ENCODE data around the gene NOS3.
A peak's percentile ranks its signal among the peaks of the same experiment; 100 is the strongest.

NOS3 gene

GRCh38 chr7:150974468-150975391 is 16.1 kb upstream of the NOS3 start:
- Histone ChIP-seq H3K36me3 (replicated peaks) (no peaks in the 10 kb centered on the region; the same call in none of the 2 replicates), H3K27me3 (ENCODE audit: low read depth) (peaks cover 4% of the 10 kb centered on the region), H3K9me3 (no peaks in the 10 kb centered on the region), H3K4me1 (peaks cover 31% of the 10 kb centered on the region), H3K4me3 (peak overlapping the region; percentile 50)
- DNase-seq (ENCODE audit: low spot score in 2 of 2), result peak in 1 of 2 experiments; percentile 79
- in situ Hi-C loops (cut with MboI; ENCODE audit: low sequenced_read_pairs), result no loop called here

DNA sequence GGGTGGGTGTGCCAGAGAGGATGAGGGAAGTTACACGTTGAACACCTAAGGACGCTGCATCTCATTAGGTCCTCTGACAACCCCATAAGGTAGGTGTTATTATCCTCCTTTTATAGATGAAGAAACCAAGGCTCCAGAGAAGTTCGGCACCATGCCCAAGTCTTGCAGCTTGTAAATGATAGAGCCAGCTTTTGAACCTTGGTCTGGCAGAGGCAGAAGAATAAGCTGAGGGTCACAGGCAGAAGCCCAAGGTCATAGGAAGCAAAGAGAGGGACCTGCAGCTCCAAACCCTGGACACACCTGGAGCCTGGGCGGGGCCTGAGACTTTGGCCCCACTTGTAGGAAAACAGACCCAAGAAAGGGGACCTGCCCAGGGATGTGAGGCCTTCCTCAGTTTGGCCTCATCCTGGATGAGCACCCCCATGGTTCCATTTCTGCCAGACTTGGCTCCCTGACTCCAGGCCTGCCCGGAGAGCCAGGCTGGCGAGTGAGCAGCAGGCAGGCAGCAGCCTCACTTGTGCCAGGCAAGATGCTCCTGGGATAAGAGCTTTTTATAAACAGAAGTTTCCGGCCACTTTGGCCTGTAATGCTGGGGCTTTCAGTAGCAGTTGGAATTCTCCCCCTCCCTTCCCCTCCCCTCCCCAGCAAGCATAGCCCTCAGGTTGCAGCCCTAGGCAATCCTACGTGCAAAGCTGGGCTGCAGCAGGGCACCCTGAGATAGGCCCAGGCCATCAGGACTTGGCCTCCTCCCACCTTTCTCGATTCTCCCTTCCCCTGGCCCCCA is 15.1 kb upstream of the NOS3 start:
- H3K9me3 ChIP-seq, result no peaks in the 10 kb centered on the region
- peak overlapping the region; percentile 50 for H3K4me3 ChIP-seq
- peaks cover 14% of the 10 kb centered on the region for H3K27me3 ChIP-seq (ENCODE audit: low read depth)
- in situ Hi-C loops (cut with MboI; ENCODE audit: low sequenced_read_pairs), result no loop called here
- DNase-seq (ENCODE audit: low spot score in 2 of 2), result no peak
- H3K4me1 ChIP-seq, result peaks cover 31% of the 10 kb centered on the region
- H3K36me3 ChIP-seq (replicated peaks), result no peaks in the 10 kb centered on the region; the same call in none of the 2 replicates

- H3K36me3 ChIP-seq (replicated peaks), result no peaks in the 10 kb centered on the region; the same call in none of the 2 replicates
- H3K4me1 ChIP-seq, result peaks cover 31% of the 10 kb centered on the region
- peaks cover 24% of the 10 kb centered on the region for H3K27me3 ChIP-seq (ENCODE audit: low read depth)
- in situ Hi-C loops (cut with MboI; ENCODE audit: low sequenced_read_pairs), result no loop called here
- DNase-seq (ENCODE audit: low spot score in 2 of 2), result peak; percentile 15 to 72
- no peaks in the 10 kb centered on the region for H3K9me3 ChIP-seq
- peak overlapping the region; percentile 36 for H3K4me3 ChIP-seq
Observed at GRCh38 chr7:150976529-150977381, 14.1 kb upstream of the NOS3 start.

GRCh38 chr7:150977382-150978125 is 13.3 kb upstream of the NOS3 start:
- H3K4me1 ChIP-seq, result peaks cover 31% of the 10 kb centered on the region
- H3K27me3 ChIP-seq (ENCODE audit: low read depth), result peaks cover 28% of the 10 kb centered on the region
- H3K36me3 ChIP-seq (replicated peaks), result no peaks in the 10 kb centered on the region; the same call in none of the 2 replicates
- peak overlapping the region; percentile 36 for H3K4me3 ChIP-seq
- H3K9me3 ChIP-seq, result no peaks in the 10 kb centered on the region
- DNase-seq (ENCODE audit: low spot score in 2 of 2), result peak in 1 of 2 experiments; percentile 58
- in situ Hi-C loops (cut with MboI; ENCODE audit: low sequenced_read_pairs), result no loop called here

DNA sequence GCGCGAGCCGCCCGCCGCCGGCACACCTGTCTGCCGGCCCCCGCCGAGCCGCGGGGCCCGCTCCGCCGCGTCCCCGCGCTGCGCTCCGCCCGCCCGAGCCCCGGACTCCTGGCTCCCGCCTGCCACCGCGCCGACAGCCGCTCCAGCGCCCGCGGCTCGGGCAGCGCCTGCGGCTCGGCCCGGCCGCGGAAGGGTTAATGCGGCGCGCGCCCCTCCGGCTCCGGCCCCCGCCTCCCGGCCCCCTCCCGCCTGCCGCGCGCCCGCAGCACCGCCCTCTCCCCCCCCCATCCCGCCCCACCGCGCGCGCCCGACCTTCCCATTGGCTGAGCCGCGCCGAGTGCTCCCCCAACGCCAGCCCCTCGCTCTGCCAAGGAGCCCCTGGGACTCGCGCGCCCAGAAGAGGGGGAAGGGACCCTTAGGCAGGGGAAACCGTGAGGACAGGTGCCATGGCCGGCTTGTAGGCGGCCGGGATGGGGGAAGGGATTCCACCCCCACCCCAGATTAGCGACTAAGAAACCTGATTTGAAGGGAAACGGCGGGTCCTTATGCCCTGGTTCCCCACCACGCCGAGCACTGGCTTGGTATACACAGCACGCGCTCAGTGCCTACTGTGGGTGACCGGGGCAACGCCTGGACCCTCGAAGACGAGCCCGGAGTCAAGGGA is 12.6 kb upstream of the NOS3 start, which contains the start of gene KCNH2:
Gene KCNH2 (minus strand): TSS at position 196 of the 664 bp plus-strand sequence. CDS start 408 bp downstream, outside the sequence.
- in situ Hi-C loops (cut with MboI; ENCODE audit: low sequenced_read_pairs), result no loop called here
- Histone ChIP-seq H3K36me3 (replicated peaks) (no peaks in the 10 kb centered on the region; the same call in none of the 2 replicates), H3K4me3 (peak within 1 kb of the TSS; percentile 38), H3K4me1 (peaks cover 31% of the 10 kb centered on the region), H3K27me3 (ENCODE audit: low read depth) (peaks cover 32% of the 10 kb centered on the region), H3K9me3 (no peaks in the 10 kb centered on the region)
- peak; percentile 75 to 88 for DNase-seq (ENCODE audit: low spot score in 2 of 2)

DNA sequence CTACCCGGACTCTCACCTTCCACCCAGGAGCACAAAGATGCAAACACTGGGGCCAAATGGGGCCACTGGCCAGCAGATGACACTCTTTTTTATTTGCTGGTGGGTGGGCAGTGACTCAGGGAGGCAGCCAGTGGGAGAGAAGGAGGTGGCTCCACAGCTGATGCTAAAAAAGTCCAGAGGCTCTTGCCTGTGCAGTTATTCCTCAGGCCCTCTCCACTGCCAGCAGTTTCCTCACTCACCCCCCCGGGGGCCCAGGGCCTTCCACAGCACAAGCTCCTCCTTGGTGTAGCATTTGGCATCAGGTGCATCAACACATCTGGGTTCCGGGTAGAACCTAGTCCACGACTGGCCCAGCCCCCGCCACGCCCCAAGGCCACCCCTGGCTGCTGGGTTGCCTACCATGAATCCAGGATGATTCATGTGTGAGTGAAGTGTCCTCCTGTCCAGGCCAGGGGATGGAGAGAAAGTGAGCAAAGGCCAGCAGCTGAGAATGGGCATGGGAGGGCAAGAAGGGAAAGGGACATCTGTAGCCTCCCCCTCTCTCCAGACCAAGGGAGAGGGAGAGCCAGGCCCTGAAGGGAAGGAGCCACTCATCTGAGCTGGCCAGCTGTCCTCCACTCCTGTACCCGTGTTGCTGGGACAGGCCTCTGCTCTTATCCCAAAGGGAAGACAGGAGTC is 11.0 kb upstream of the NOS3 start:
- Histone ChIP-seq H3K9me3 (no peaks in the 10 kb centered on the region), H3K36me3 (replicated peaks) (no peaks in the 10 kb centered on the region; the same call in none of the 2 replicates), H3K4me1 (peaks cover 29% of the 10 kb centered on the region), H3K27me3 (ENCODE audit: low read depth) (peaks cover 40% of the 10 kb centered on the region), H3K4me3 (no peak overlapping the region)
- in situ Hi-C loops (cut with MboI; ENCODE audit: low sequenced_read_pairs), result loop anchor here (10.0 kb wide), 1 partner anchor 535 kb away; no protein-coding TSS in a partner anchor
- no peak for DNase-seq (ENCODE audit: low spot score in 2 of 2)

GRCh38 chr7:150980663-150981062 is 10.2 kb upstream of the NOS3 start:
- Histone ChIP-seq H3K27me3 (ENCODE audit: low read depth) (peaks cover 40% of the 10 kb centered on the region), H3K4me3 (no peak overlapping the region), H3K36me3 (replicated peaks) (no peaks in the 10 kb centered on the region; the same call in none of the 2 replicates), H3K4me1 (peaks cover 24% of the 10 kb centered on the region), H3K9me3 (no peaks in the 10 kb centered on the region)
- in situ Hi-C loops (cut with MboI; ENCODE audit: low sequenced_read_pairs), result loop anchor here (10.0 kb wide), 1 partner anchor 536 kb away; no protein-coding TSS in a partner anchor
- no peak for DNase-seq (ENCODE audit: low spot score in 2 of 2)

- in situ Hi-C loops (cut with MboI; ENCODE audit: low sequenced_read_pairs), result loop anchor here (10.0 kb wide), 1 partner anchor 537 kb away; no protein-coding TSS in a partner anchor
- Histone ChIP-seq H3K27me3 (ENCODE audit: low read depth) (peaks cover 40% of the 10 kb centered on the region), H3K4me1 (peaks cover 15% of the 10 kb centered on the region), H3K36me3 (replicated peaks) (no peaks in the 10 kb centered on the region), H3K9me3 (no peaks in the 10 kb centered on the region), H3K4me3 (no peak overlapping the region)
- no peak for DNase-seq (ENCODE audit: low spot score in 2 of 2)
Observed at GRCh38 chr7:150981644-150982043, 9.2 kb upstream of the NOS3 start.

GRCh38 chr7:150982351-150982750 is 8.5 kb upstream of the NOS3 start:
- in situ Hi-C loops (cut with MboI; ENCODE audit: low sequenced_read_pairs), result loop anchor here (10.0 kb wide), 1 partner anchor 538 kb away; no protein-coding TSS in a partner anchor
- no peaks in the 10 kb centered on the region for H3K9me3 ChIP-seq
- H3K36me3 ChIP-seq (replicated peaks), result no peaks in the 10 kb centered on the region
- no peak overlapping the region for H3K4me3 ChIP-seq
- H3K27me3 ChIP-seq (ENCODE audit: low read depth), result peaks cover 40% of the 10 kb centered on the region
- DNase-seq (ENCODE audit: low spot score in 2 of 2), result no peak
- H3K4me1 ChIP-seq, result peaks cover 9% of the 10 kb centered on the region

DNA sequence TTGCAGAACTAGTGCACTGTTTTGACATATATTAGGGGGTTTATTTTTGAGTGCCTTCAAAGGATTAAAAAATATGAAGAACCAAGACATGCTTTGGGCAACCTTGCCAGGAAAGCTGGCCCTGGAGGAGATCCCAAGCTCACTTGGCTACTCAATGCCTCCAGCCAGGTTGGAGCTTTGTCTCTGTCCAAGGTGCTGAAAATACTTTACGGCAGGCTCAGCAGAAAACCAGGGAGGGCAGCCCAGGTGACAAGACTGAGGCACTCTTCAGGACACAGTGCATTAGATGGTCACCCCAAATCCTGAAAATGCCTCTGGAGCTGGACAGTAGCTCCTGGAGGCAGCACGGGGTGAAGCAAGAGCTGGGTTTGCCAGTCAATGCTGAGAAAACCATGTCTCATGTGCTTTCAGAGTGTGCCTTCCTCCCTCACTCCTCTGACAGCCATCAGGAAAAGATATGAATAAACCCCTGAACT is 6.9 kb upstream of the NOS3 start:
- Histone ChIP-seq H3K9me3 (no peaks in the 10 kb centered on the region), H3K27me3 (ENCODE audit: low read depth) (peaks cover 44% of the 10 kb centered on the region), H3K36me3 (replicated peaks) (no peaks in the 10 kb centered on the region), H3K4me1 (peaks cover 2% of the 10 kb centered on the region), H3K4me3 (no peak overlapping the region)
- in situ Hi-C loops (cut with MboI; ENCODE audit: low sequenced_read_pairs), result loop anchor here (10.0 kb wide), 1 partner anchor 539 kb away; no protein-coding TSS in a partner anchor
- peak in 1 of 2 experiments; percentile 65 for DNase-seq (ENCODE audit: low spot score in 2 of 2)

- Histone ChIP-seq H3K4me3 (no peak overlapping the region), H3K27me3 (ENCODE audit: low read depth) (peaks cover 26% of the 10 kb centered on the region), H3K36me3 (replicated peaks) (no peaks in the 10 kb centered on the region), H3K9me3 (no peaks in the 10 kb centered on the region), H3K4me1 (no peaks in the 10 kb centered on the region)
- peak; percentile 61 to 83 for DNase-seq (ENCODE audit: low spot score in 2 of 2)
- in situ Hi-C loops (cut with MboI; ENCODE audit: low sequenced_read_pairs), result loop anchor here (5.0 to 10.0 kb wide), 3 partner anchors 84 to 541 kb away; no protein-coding TSS in a partner anchor
Observed at GRCh38 chr7:150986099-150986512, 4.7 kb upstream of the NOS3 start.
